ENCODE measurements around the gene PTPRN2. TPM values are rescaled to one million over a fixed set of nuclear protein-coding genes. Genes with fewer than 3 reads are reported as not detected.
"Not testable (repeated sequence)": the region's sequence is repeated elsewhere in the genome, so short reads cannot be mapped to it uniquely, and the experiment has no call there.

Gene PTPRN2
- polyA plus RNA-seq, 6 donors from 2014 or later, result 1.4 to 4.6 (median 3.8) TPM

- Mint-ChIP-seq H3K36me3 (no peaks in the 10 kb centered on the region), H3K9me3 (peaks cover 0 to 28% (median 22%) of the 10 kb centered on the region in 7 donors), H3K4me3 (no peak overlapping the region), H3K4me1 (no peaks in the 10 kb centered on the region), H3K27ac (no peak overlapping the region), H3K27me3 (no peaks in the 10 kb centered on the region)
- DNase-seq, result no peak
- no peak for ATAC-seq (ENCODE audit: low read depth in 2 of 2)
These were observed 202.9 kb downstream of the PTPRN2 start for GRCh38 chr7:158384746-158385145.

DNA sequence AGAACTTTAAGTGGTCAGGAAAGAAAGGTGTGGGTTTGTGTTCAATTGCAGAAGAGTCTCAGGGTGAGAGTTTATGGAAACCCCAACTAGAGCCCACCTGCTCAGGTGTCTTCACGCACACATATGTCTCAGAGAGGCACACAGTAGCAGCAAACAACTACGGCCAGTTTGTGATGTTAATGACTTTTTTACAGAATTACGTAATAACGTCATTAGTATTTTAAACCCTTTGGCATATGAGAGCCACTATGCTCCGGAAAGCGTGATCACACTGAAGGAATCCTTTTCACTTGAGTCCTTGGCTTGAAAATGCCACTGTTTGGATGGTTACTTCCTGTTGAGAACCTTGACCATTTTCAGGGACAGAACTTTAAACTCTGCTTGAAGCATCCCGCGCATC lies 204.0 kb downstream of the PTPRN2 start:
- Mint-ChIP-seq H3K9me3 (peaks cover 0 to 31% (median 24%) of the 10 kb centered on the region in 7 donors), H3K36me3 (no peaks in the 10 kb centered on the region), H3K27me3 (no peaks in the 10 kb centered on the region), H3K27ac (no peak overlapping the region), H3K4me3 (no peak overlapping the region), H3K4me1 (no peaks in the 10 kb centered on the region)
- ATAC-seq (ENCODE audit: low read depth in 2 of 2), result no peak
- DNase-seq, result no peak

DNA sequence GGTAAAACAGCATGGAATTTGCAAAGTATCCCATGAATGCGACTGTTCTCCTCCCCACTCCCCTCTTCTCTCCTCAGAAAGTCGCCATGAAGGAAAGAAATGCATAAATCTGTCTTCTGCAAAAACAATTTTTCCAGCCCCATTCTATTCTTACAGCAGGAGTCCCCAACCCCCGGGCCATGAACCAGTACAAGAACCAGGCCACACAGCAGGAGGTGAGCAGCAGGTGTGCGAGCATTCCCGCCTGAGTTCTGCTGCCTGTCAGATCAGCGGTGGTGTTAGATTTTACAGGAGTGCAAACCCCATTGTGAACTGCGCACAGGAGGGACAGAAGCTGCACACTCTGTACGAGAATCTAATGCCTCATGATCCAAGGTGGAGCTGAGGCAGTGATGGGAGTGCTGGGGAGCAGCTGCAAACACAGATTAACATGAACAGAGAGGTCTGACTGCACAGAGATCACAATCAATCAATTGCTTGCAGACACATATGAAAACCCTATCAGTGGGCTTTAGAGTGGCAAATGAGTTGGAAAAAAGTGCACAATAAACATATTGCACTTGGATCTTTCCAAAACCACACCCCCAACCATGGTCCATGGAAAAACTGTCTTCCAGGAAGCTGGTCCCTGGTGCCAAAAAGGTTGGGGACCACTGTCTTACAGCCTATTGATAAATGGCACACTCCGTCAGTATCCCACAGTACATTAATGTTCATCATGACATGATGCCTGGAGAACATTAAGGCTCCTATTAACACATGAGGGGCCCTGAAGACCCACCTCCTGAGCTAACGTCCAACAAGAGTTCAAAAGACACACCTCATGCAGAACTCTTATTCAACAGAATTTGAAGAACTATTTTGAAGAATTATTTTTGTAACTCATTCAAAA lies 205.0 kb downstream of the PTPRN2 start:
- DNase-seq (no peak), ATAC-seq (ENCODE audit: low read depth in 2 of 2) (no peak)
- Mint-ChIP-seq H3K4me3 (peak overlapping the region in 1 of 8 donors; percentile 66), H3K36me3 (no peaks in the 10 kb centered on the region), H3K27me3 (no peaks in the 10 kb centered on the region), H3K27ac (no peak overlapping the region), H3K9me3 (peaks cover 2 to 31% (median 24%) of the 10 kb centered on the region in 7 donors), H3K4me1 (no peaks in the 10 kb centered on the region)

- H3K27me3 Mint-ChIP-seq, result no peaks in the 10 kb centered on the region
- H3K4me3 Mint-ChIP-seq, result no peak overlapping the region
- no peak overlapping the region for H3K27ac Mint-ChIP-seq
- no peaks in the 10 kb centered on the region for H3K4me1 Mint-ChIP-seq
- peaks cover 3 to 35% (median 27%) of the 10 kb centered on the region in 7 donors for H3K9me3 Mint-ChIP-seq
- DNase-seq (no peak), ATAC-seq (ENCODE audit: low read depth in 2 of 2) (no peak)
- H3K36me3 Mint-ChIP-seq, result no peaks in the 10 kb centered on the region
These were observed 205.7 kb downstream of the PTPRN2 start for GRCh38 chr7:158381956-158382355.

DNA sequence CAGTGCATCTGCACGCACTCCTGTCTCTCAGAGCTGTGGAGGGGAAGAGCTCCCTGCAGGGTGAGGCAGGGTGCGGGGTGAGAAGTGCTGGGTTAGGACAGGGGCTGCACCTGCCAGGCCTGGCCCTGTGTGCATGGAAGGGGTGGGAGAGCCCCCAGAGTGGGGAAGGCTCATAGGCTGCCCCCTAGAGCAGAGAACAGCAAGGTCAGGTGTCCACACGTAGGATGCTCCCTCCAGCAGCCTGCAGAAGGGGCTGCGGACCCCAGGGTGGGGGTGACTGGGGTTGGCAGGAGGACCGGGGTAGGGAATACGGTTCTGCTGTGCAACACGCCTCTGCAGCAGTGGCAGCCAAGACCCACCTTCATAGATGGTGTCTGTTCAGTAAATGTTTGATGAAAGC lies 208.6 kb downstream of the PTPRN2 start:
- H3K27ac Mint-ChIP-seq, result no peak overlapping the region
- ATAC-seq (ENCODE audit: low read depth in 2 of 2), result no peak
- peaks cover 3 to 35% (median 28%) of the 10 kb centered on the region in 7 donors for H3K9me3 Mint-ChIP-seq
- H3K36me3 Mint-ChIP-seq, result no peaks in the 10 kb centered on the region
- DNase-seq, result no peak
- H3K4me3 Mint-ChIP-seq, result no peak overlapping the region
- peaks cover 0 to 5% (median 0%) of the 10 kb centered on the region in 3 donors for H3K4me1 Mint-ChIP-seq
- H3K27me3 Mint-ChIP-seq, result no peaks in the 10 kb centered on the region

DNA sequence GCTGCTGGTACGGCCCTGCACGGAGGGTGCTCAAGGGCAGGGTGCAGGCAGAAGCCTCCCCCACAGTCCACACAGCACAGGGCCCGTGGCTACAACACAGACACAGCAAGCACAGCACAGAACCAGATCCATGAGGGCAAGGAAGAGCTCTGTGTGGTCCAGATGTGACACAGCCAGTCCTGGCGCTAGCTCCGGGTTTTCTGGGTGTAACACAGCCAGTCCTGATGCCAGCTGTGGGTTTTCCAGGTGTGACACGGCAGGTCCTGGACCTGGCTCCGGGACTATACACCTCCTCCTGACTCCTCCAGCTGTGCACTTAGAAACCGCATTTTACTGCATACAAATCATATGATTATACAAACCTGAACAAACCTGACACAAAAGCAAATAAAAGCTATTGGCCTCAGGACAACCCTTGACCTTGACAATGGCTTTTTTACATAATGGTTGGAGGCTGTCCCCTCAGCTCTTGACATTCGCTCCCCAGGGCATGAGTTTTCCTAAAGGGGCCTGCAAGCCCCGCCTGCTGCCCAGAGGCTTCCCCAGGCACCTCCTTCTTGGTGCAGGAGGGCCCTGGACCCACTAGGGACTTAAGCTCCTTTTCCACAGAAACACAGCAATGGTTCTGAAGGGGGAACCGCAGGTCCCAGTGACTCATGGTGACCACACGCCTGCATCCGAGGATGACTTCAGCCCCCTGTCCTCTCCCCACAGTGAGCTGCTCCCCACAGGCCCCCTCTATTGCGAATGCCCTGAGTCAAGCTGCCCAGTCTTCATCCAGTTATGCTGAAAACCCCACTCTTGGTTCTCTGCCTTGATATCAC lies 209.6 kb downstream of the PTPRN2 start:
- Mint-ChIP-seq H3K36me3 (no peaks in the 10 kb centered on the region), H3K4me1 (peaks cover 0 to 5% (median 0%) of the 10 kb centered on the region in 3 donors), H3K4me3 (peak overlapping the region in 1 of 8 donors; percentile 63), H3K9me3 (peaks cover 3 to 35% (median 27%) of the 10 kb centered on the region in 7 donors), H3K27ac (no peak overlapping the region), H3K27me3 (no peaks in the 10 kb centered on the region)
- no peak for ATAC-seq (ENCODE audit: low read depth in 2 of 2)
- no peak for DNase-seq

DNA sequence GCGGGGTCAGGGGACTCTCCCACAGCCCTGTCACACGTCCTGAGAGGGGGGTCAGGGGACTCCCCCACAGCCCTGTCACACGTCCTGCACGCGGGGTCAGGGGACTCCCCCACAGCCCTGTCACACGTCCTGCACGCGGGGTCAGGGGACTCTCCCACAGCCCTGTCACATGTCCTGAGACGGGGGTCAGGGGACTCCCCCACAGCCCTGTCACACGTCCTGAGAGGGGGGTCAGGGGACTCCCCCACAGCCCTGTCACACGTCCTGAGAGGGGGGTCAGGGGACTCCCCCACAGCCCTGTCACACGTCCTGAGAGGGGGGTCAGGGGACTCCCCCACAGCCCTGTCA lies 210.8 kb downstream of the PTPRN2 start:
- not testable (repeated sequence) for H3K36me3 Mint-ChIP-seq; H3K27ac Mint-ChIP-seq; H3K4me3 Mint-ChIP-seq; ATAC-seq (ENCODE audit: low read depth in 2 of 2); DNase-seq; H3K27me3 Mint-ChIP-seq; H3K4me1 Mint-ChIP-seq
- H3K9me3 Mint-ChIP-seq, result peaks cover 3 to 31% (median 20%) of the 10 kb centered on the region in 7 donors

- H3K4me1 Mint-ChIP-seq; ATAC-seq (ENCODE audit: low read depth in 2 of 2); H3K27me3 Mint-ChIP-seq; H3K36me3 Mint-ChIP-seq; H3K27ac Mint-ChIP-seq; H3K4me3 Mint-ChIP-seq; DNase-seq: not testable (repeated sequence)
- peaks cover 3 to 27% (median 15%) of the 10 kb centered on the region in 7 donors for H3K9me3 Mint-ChIP-seq
These were observed 211.3 kb downstream of the PTPRN2 start for GRCh38 chr7:158376146-158376838.

GRCh38 chr7:158375034-158375433 lies 212.6 kb downstream of the PTPRN2 start:
- DNase-seq, result no peak
- Mint-ChIP-seq H3K27ac (no peak overlapping the region), H3K4me1 (peaks cover 0 to 5% (median 0%) of the 10 kb centered on the region in 3 donors), H3K9me3 (peaks cover 1 to 14% (median 9%) of the 10 kb centered on the region in 7 donors), H3K4me3 (no peak overlapping the region), H3K36me3 (no peaks in the 10 kb centered on the region), H3K27me3 (no peaks in the 10 kb centered on the region)
- no peak for ATAC-seq (ENCODE audit: low read depth in 2 of 2)

GRCh38 chr7:158374586-158374985 lies 213.0 kb downstream of the PTPRN2 start:
- H3K27me3 Mint-ChIP-seq, result no peaks in the 10 kb centered on the region
- peaks cover 0 to 10% (median 4%) of the 10 kb centered on the region in 7 donors for H3K9me3 Mint-ChIP-seq
- no peak overlapping the region for H3K4me3 Mint-ChIP-seq
- no peak overlapping the region for H3K27ac Mint-ChIP-seq
- H3K4me1 Mint-ChIP-seq, result peaks cover 0 to 5% (median 0%) of the 10 kb centered on the region in 3 donors
- no peak for ATAC-seq (ENCODE audit: low read depth in 2 of 2)
- no peak for DNase-seq
- no peaks in the 10 kb centered on the region for H3K36me3 Mint-ChIP-seq

GRCh38 chr7:158374146-158374545 lies 213.5 kb downstream of the PTPRN2 start:
- DNase-seq, result no peak
- Mint-ChIP-seq H3K27me3 (no peaks in the 10 kb centered on the region), H3K27ac (no peak overlapping the region), H3K9me3 (peaks cover 0 to 5% (median 3%) of the 10 kb centered on the region in 7 donors), H3K4me3 (no peak overlapping the region), H3K4me1 (peaks cover 0 to 5% (median 0%) of the 10 kb centered on the region in 3 donors), H3K36me3 (no peaks in the 10 kb centered on the region)
- ATAC-seq (ENCODE audit: low read depth in 2 of 2), result no peak

- no peaks in the 10 kb centered on the region for H3K27me3 Mint-ChIP-seq
- H3K9me3 Mint-ChIP-seq, result peaks cover 0 to 5% (median 3%) of the 10 kb centered on the region in 7 donors
- no peak for ATAC-seq (ENCODE audit: low read depth in 2 of 2)
- H3K36me3 Mint-ChIP-seq, result no peaks in the 10 kb centered on the region
- H3K4me1 Mint-ChIP-seq, result peaks cover 0 to 5% (median 0%) of the 10 kb centered on the region in 3 donors
- no peak for DNase-seq
- no peak overlapping the region for H3K4me3 Mint-ChIP-seq
- H3K27ac Mint-ChIP-seq, result no peak overlapping the region
These were observed 214.0 kb downstream of the PTPRN2 start for GRCh38 chr7:158373476-158374133.
